Activated CD4-positive, alpha-beta T cell treated with anti-CD3 and anti-CD28 coated beads, Interleukin-2, amount 50 U/mL, for 24 hours (primary cell): ENCODE data around the gene PDGFA.

ENCODE experiments used
- DNase-seq, 2 donors: peaks; one replicate each; pipeline ENCODE4 v3.0.0-alpha.2; 2020; ENCODE audit warnings: low read depth in 1 of 2, low spot score in 1 of 2

Gene PDGFA

GRCh38 chr7:491292-491957 is 28.2 kb downstream of the PDGFA start:
- no peak for DNase-seq

GRCh38 chr7:490461-491291 is 29.0 kb downstream of the PDGFA start:
- DNase-seq: no peak

GRCh38 chr7:489876-490275 is 29.8 kb downstream of the PDGFA start:
- DNase-seq: no peak

GRCh38 chr7:486216-486743 is 33.4 kb downstream of the PDGFA start:
- no peak for DNase-seq

GRCh38 chr7:485188-486081 is 34.2 kb downstream of the PDGFA start:
- DNase-seq: no peak

GRCh38 chr7:484356-485101 is 35.1 kb downstream of the PDGFA start:
- no peak for DNase-seq

GRCh38 chr7:483656-484355 is 35.8 kb downstream of the PDGFA start:
- no peak for DNase-seq

- no peak for DNase-seq
Observed at GRCh38 chr7:482521-483083, 37.0 kb downstream of the PDGFA start.

- no peak for DNase-seq
Observed at GRCh38 chr7:481219-481930, 38.3 kb downstream of the PDGFA start.

GRCh38 chr7:480531-481218 is 39.0 kb downstream of the PDGFA start:
- no peak for DNase-seq

- no peak for DNase-seq
Observed at GRCh38 chr7:479948-480499, 39.6 kb downstream of the PDGFA start.

- no peak for DNase-seq
Observed at GRCh38 chr7:479115-479947, 40.3 kb downstream of the PDGFA start.

- DNase-seq: no peak
Observed at GRCh38 chr7:477626-478220, 41.9 kb downstream of the PDGFA start.

GRCh38 chr7:476736-477360 is 42.8 kb downstream of the PDGFA start:
- DNase-seq: no peak

- DNase-seq: no peak
Observed at GRCh38 chr7:475951-476441, 43.6 kb downstream of the PDGFA start.

GRCh38 chr7:475425-475728 is 44.3 kb downstream of the PDGFA start:
- no peak for DNase-seq
